ENCODE data around the gene PADI4. TPM values are rescaled to one million over a fixed set of nuclear protein-coding genes. Genes with fewer than 3 reads are reported as not detected.
"Not testable (repeated sequence)": the region's sequence is repeated elsewhere in the genome, so short reads cannot be mapped to it uniquely, and the experiment has no call there.

The PADI4 gene
- total RNA-seq, 1 donor from 2014 or later: not detected

DNA sequence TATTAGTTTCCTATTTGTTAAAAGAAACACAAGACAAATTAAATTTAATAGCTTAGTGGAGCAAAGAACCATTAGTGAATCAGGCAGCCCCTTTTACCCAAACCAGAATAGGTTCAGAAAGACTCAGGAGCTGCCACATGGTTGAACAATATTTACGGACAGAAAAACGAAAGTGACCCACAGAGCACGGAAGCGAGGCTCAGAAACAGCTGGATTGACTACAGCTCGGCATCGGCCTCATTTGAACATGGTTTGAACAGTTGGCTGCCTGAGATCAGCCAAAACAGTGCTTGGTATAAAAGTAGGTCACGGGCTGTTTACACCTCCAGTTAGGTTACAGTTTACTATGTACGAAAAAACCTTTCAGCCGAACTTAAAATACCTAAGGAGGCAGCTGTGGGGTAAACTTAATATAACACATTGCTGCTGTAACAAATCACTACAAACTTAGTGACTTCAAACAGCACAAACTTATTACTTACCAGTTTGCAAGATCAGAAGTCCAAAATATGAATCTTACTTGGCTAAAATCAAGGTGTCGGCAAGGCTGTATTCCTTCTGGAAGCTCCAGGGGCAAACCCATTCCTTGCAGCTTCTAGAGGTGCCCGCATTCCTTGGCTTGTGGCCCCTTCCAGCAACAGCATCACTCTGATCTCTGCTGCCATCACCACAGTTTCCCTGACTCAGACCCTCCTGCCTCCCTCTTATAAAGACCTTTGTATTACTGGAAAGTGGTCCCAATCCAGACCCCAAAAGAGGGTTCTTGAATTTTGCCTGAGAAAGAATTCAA, 11.8 kb downstream of the PADI4 start:
- no peak for DNase-seq (ENCODE audit: low read depth)
- Histone ChIP-seq H3K27me3 (ENCODE audit: control insufficient read depth, insufficient read depth, low read length) (no peaks in the 10 kb centered on the region), H3K36me3 (ENCODE audit: control insufficient read depth, insufficient read depth, low read length) (no peaks in the 10 kb centered on the region), H3K4me3 (ENCODE audit: low read depth, low read length) (no peak overlapping the region)
- TF ChIP-seq, protein P1, sequence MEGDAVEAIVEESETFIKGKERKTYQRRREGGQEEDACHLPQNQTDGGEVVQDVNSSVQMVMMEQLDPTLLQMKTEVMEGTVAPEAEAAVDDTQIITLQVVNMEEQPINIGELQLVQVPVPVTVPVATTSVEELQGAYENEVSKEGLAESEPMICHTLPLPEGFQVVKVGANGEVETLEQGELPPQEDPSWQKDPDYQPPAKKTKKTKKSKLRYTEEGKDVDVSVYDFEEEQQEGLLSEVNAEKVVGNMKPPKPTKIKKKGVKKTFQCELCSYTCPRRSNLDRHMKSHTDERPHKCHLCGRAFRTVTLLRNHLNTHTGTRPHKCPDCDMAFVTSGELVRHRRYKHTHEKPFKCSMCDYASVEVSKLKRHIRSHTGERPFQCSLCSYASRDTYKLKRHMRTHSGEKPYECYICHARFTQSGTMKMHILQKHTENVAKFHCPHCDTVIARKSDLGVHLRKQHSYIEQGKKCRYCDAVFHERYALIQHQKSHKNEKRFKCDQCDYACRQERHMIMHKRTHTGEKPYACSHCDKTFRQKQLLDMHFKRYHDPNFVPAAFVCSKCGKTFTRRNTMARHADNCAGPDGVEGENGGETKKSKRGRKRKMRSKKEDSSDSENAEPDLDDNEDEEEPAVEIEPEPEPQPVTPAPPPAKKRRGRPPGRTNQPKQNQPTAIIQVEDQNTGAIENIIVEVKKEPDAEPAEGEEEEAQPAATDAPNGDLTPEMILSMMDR (IDR thresholded peaks at IDR 0.05; ENCODE audit: insufficient read depth, low read length, poor library complexity, severe bottlenecking): no peak

DNA sequence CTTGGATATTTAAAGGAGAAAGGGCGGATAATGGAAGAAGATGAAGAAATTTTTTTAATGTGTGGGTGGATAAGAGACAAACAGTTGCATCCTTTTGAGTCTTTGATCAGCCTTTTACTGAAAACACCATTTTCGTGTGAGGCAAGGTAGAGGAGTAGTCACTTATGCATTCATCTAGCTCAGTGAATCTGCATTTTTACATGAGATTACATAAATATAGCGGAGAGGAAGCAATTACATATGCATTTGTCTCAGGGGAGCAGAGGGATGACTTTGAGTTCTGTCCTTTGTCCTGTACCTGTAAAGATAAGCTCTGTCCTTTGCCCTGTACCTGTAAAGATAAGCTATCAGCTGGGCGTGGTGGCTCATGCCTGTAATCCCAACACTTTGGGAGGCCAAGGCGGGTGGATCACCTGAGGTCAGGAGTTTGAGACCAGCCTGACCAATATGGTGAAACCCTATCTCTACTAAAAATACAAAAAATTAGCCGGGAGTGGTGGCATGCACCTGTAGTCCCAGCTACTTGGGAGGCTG, 13.9 kb downstream of the PADI4 start:
- not testable (repeated sequence) for H3K36me3 ChIP-seq (ENCODE audit: control insufficient read depth, insufficient read depth, low read length); H3K4me3 ChIP-seq (ENCODE audit: low read depth, low read length); H3K27me3 ChIP-seq (ENCODE audit: control insufficient read depth, insufficient read depth, low read length); DNase-seq (ENCODE audit: low read depth)

DNA sequence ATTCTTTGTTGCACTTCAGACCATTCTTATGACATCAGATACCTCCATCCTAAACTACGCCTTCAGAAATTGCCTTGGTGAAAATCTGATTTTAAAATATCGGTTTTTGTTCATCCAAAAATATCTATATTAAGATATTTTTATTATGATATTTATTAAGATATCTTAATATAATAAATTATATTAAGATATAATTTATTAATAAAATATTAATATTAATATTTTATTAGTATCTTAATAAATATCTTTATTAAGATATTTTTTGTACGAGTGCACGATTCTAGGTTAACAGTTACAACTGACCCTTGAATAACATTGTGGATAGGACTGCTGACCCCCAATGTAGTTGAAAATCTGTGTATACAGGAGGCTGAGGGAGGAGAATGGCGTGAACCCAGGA, 20.9 kb downstream of the PADI4 start:
- H3K4me3 ChIP-seq (ENCODE audit: low read depth, low read length): no peak overlapping the region
- TF ChIP-seq, protein P1 (IDR thresholded peaks at IDR 0.05; ENCODE audit: insufficient read depth, low read length, poor library complexity, severe bottlenecking): no peak
- H3K27me3 ChIP-seq (ENCODE audit: control insufficient read depth, insufficient read depth, low read length): peaks cover 2% of the 10 kb centered on the region
- H3K36me3 ChIP-seq (ENCODE audit: control insufficient read depth, insufficient read depth, low read length): no peaks in the 10 kb centered on the region
- no peak for DNase-seq (ENCODE audit: low read depth)

DNA sequence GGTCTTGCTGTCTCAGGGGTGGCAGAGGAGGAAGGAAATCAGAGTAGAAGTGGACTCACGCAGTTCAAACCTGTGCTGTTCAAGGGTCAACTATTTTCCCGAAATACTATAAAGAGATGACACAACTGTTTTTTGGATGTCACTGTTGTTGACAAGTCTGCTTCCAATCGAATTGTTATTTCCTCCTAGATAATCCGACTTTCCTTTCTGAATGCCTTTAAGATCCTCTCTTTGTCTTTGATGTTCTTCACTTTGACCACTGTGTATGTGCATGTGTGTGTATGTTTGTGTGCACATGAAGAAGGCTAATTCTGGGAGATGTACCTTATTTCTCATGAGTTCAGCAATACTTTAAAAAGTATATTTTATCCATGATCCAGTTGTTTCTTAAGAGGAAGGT, 21.6 kb downstream of the PADI4 start:
- H3K4me3 ChIP-seq (ENCODE audit: low read depth, low read length): no peak overlapping the region
- no peaks in the 10 kb centered on the region for H3K36me3 ChIP-seq (ENCODE audit: control insufficient read depth, insufficient read depth, low read length)
- peaks cover 2% of the 10 kb centered on the region for H3K27me3 ChIP-seq (ENCODE audit: control insufficient read depth, insufficient read depth, low read length)
- TF ChIP-seq, protein P1 (IDR thresholded peaks at IDR 0.05; ENCODE audit: insufficient read depth, low read length, poor library complexity, severe bottlenecking): no peak
- no peak for DNase-seq (ENCODE audit: low read depth)

GRCh38 chr1:17330856-17331255, 22.9 kb downstream of the PADI4 start:
- no peak for DNase-seq (ENCODE audit: low read depth)
- no peak overlapping the region for H3K4me3 ChIP-seq (ENCODE audit: low read depth, low read length)
- TF ChIP-seq, protein P1 (IDR thresholded peaks at IDR 0.05; ENCODE audit: insufficient read depth, low read length, poor library complexity, severe bottlenecking): no peak
- no peaks in the 10 kb centered on the region for H3K36me3 ChIP-seq (ENCODE audit: control insufficient read depth, insufficient read depth, low read length)
- H3K27me3 ChIP-seq (ENCODE audit: control insufficient read depth, insufficient read depth, low read length): peaks cover 2% of the 10 kb centered on the region

DNA sequence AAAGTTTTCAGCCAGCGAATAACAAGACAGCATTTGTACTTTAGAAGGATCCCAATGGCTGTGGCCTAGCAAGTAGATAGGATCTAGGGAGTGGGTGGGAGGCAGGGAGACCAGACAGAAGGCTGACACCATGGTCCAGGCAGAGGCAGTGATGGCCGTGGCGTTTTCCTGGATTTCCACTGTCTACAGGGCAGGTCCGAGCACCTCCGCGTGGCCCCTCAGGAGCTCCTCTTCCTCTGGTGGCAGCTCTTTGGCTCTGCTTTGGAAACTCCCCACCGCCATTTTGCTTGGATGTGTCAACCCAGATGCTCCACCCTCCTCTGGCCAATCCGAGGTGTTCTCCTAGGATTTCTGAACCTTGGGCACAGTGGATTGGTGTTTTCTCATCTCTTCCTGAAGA, 25.1 kb downstream of the PADI4 start:
- TF ChIP-seq, protein P1 (IDR thresholded peaks at IDR 0.05; ENCODE audit: insufficient read depth, low read length, poor library complexity, severe bottlenecking): no peak
- Histone ChIP-seq H3K27me3 (ENCODE audit: control insufficient read depth, insufficient read depth, low read length) (peaks cover 2% of the 10 kb centered on the region), H3K36me3 (ENCODE audit: control insufficient read depth, insufficient read depth, low read length) (no peaks in the 10 kb centered on the region), H3K4me3 (ENCODE audit: low read depth, low read length) (no peak overlapping the region)
- no peak for DNase-seq (ENCODE audit: low read depth)

All from kidney epithelial cell (primary cell).